A172 (cell line): ENCODE data around the gene GREB1L. TPM values are rescaled to one million over a fixed set of nuclear protein-coding genes. Genes with fewer than 3 reads are reported as not detected.
"Not testable (repeated sequence)": the region's sequence is repeated elsewhere in the genome, so short reads cannot be mapped to it uniquely, and the experiment has no call there.

ENCODE experiments used
- DNase-seq: peaks from one replicate; pipeline ENCODE4 v3.0.0-alpha.2; 2015; ENCODE audit warnings: low spot score
- total RNA-seq: library from RNA; depleted of rRNA; stranded (reverse); fragments of >200 nt; shearing (Covaris generic); gene quantifications from 2 replicates; pipeline ENCODE4 v1.2.3, GENCODE V29; 2014; rRNA removed

Gene GREB1L
- 3.5 and 4.0 TPM in 2 replicates for total RNA-seq

GRCh38 chr18:21242141-21242779 lies at the start of gene GREB1L:
GREB1L (plus strand) TSS chr18:21242232; CDS start chr18:21383519, 141,287 bp downstream.
- peak; percentile 21 for DNase-seq

- no peak for DNase-seq
Measured at GRCh38 chr18:21192308-21192624, 49.8 kb upstream of the GREB1L start.

DNA sequence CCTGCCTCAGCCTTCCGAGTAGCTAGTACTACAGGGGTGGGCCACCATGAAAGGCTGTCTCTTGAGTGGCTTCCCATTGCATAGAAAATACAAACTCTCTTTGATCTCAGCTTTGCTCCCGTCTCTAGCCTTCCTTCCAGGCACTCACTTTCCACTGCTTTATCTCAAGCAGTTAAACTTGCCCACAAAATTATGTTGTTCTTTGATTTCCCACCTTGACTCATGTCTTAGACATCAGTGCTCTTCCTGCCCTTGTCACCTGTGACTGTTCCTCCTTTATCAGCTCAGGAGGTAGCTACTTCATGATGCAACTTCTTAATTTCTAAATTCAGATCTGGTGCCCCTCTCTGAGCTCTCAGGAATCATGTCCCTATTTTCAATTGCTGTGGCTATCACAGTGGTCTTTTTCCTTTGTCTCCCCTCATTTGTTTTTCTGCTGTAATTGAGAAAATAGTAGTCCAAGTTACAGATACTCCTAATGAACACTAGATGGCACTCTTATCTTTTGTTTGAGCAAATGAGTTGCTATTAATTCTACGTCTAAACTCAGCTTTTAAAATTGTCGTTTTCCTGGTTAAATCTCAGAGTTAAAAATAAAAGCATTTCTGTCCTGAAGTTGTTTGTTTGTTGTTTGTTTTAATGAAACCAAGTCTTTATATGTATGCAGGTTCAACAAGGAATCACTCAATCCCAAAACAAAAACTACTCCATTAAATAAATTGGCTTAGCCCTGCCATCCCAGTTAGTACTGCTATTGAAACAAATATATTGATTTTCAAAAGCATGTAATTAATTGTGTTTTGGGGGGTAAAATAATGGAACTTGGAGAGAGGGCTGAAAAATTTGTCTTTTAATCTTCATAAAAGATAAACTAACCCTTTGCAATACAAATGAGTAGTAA lies 46.9 kb upstream of the GREB1L start:
- peak; percentile 56 for DNase-seq

- DNase-seq: no peak
Measured at GRCh38 chr18:21196426-21196825, 45.6 kb upstream of the GREB1L start.

GRCh38 chr18:21203126-21203525 lies 38.9 kb upstream of the GREB1L start:
- DNase-seq: no peak

- no peak for DNase-seq
Measured at GRCh38 chr18:21203542-21204241, 38.3 kb upstream of the GREB1L start.

- no peak for DNase-seq
Measured at GRCh38 chr18:21205695-21206094, 36.3 kb upstream of the GREB1L start.

DNA sequence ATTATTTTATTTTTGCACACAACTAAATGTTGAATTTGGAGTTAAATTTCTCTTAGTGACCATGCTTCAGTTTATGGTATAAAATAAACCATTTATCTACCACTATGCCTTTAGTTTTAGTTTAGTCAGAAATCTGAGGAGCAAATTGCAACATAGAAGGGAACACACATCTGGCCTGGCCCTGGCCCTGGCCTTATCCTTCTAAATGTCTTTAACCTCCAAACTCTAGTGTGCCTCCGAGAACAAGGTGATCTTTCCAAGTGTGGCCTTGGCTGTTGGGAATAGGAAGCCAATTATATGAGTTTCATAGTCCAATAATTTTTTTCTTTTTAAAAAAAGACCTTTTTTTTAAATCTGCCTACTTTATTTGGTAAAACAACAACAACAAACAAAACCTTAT lies 31.8 kb upstream of the GREB1L start:
- DNase-seq: no peak

DNA sequence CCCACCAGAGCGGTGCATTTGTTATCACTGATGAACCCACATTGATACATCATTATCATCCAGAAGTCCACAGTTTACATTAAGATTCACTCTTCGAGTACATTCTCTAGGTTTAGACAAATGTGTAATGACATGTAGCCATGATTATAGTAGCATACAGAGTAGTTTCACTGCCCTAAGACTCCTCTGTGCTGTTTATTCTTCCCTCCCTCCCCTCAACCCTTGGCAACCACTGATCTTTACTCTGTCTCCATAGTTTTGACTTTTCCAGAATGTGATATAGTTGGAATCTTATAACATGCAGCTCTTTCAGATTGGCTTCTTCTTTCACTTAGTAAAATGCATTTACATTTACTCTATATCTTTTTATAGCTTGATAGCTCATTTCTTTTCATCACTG lies 31.2 kb upstream of the GREB1L start:
- no peak for DNase-seq

GRCh38 chr18:21214409-21214808 lies 27.6 kb upstream of the GREB1L start:
- DNase-seq: not testable (repeated sequence)

GRCh38 chr18:21215490-21215889 lies 26.5 kb upstream of the GREB1L start:
- no peak for DNase-seq

DNA sequence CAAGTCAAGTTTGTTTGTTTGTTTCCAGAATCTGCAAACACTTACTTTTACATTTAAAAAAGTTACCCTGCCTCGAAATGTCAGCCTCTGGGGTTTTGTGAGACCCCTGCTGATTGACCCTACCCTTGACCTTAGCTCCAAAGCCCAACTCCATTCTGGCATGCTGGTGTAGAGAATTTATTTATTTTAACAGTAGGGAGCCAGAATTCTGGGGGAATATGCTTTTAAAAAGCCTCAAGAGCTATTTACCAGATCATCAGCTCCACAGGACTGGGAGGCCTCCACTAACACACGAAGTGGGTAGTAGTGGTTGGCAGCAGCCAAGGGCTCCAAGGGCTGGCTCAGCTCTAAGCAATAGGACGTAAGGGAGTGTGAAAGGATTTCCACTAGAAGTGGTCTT lies 23.2 kb upstream of the GREB1L start:
- DNase-seq: no peak

- peak; percentile 11 for DNase-seq
Measured at GRCh38 chr18:21230436-21230835, 11.6 kb upstream of the GREB1L start.

- DNase-seq: no peak
Measured at GRCh38 chr18:21241301-21242048, 557 bp upstream of the GREB1L start.

- peak; percentile 29 for DNase-seq
Measured at GRCh38 chr18:21242780-21243401, 859 bp downstream of the GREB1L start.

GRCh38 chr18:21254576-21254975 lies 12.5 kb downstream of the GREB1L start:
- no peak for DNase-seq

DNA sequence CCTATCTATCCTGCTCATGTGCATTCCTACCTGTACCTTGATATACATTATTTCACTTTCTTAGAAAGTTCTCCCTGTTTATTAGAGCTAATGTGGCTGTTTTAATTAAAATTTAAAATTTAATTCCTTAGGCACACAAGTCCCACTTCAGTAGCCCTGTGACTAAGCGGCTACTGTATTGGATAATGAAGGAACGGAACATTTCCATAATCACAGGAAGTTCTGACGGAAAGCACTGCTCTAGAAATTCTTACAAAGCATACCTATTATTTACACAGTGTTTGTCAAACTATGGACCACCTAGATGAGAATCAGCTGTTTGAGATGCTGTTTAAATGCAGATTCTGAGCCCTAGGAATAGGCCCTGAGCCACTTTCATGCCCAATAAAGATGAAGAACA lies 13.2 kb downstream of the GREB1L start:
- no peak for DNase-seq

DNA sequence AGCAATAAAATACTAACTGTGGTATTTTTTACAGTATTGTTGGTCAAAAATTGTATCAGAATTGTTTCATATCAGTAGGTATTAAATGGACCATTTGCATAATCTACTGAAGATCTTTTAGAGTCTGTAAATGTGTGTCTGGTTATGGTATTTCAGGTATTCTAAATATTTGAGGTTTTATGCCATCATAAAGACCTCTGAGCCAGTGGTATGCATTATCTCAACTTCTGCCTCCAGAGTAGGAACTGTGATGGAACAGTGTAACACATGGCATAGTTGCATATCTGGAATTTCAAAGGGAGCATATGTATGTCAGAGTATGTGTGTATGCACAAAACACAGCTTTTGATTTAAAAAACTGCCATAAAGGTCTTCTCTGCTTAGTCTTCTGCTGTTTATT lies 15.4 kb downstream of the GREB1L start:
- DNase-seq: peak; percentile 61

- no peak for DNase-seq
Measured at GRCh38 chr18:21260621-21261020, 18.6 kb downstream of the GREB1L start.

GRCh38 chr18:21261352-21261751 lies 19.3 kb downstream of the GREB1L start:
- no peak for DNase-seq

GRCh38 chr18:21262244-21262643 lies 20.2 kb downstream of the GREB1L start:
- no peak for DNase-seq
